Daoy (cell line): ENCODE measurements around the gene LRRC45. TPM values are rescaled to one million over a fixed set of nuclear protein-coding genes. Genes with fewer than 3 reads are reported as not detected.

Source experiments
- DNase-seq: peaks from one replicate; pipeline ENCODE4 v3.0.0-alpha.2; 2015; ENCODE audit warnings: low read depth
- total RNA-seq: library from RNA; depleted of rRNA; stranded (reverse); fragments of >200 nt; shearing (Covaris generic); gene quantifications from 2 replicates; pipeline ENCODE4 v1.2.3, GENCODE V29; 2014; rRNA removed

LRRC45 gene
- total RNA-seq: 23.2 and 26.5 TPM in 2 replicates

DNA sequence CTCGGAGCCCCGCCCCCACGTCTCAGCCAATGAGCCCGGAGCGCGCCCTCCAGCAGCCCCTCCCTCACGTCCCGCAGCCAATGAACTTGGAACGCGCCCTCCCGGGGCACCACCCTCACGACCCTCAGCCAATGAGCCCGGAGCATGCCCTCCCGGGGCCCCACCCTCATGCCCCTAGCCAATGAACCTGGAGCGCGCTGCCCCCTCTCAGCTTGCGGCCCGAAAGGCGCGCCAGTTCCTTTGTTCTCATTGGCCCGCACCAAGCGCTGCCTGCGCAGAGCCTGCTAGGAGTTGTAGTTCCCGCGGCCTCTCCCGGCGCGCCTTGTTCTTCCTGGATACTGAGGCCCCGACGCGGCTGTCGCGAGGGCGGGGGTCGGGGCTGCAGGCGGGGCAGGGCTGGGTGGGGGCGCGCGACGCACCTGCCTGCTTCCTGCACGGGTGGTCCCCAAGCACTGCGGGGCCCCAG, at the start of gene LRRC45:
LRRC45 (plus strand) TSS at position 325 of the 466 bp plus-strand sequence. CDS start 339 bp downstream, outside the sequence.
- DNase-seq: peak; percentile 100

DNA sequence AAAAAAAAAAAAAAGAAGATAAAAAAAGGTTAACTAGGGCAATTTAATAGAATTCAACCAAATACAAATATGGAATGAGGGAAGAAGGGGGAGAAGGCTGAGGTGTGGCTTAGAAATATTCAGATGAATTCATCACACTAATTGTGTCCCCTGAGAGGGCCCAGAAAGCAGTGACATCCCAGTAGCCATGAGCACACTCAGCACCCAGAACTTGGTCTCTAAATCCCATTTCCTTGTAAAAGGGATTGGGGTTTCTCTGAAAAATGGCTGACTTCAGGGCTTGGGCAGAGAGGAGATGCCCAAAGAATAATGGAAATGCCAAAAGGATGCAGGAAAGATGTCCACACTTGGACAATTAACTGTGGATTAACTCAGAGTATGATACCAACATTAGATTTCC, 49.7 kb upstream of the LRRC45 start:
- DNase-seq: no peak

- peak; percentile 49 for DNase-seq
Observed at GRCh38 chr17:81976332-81977210, 46.5 kb upstream of the LRRC45 start.

DNA sequence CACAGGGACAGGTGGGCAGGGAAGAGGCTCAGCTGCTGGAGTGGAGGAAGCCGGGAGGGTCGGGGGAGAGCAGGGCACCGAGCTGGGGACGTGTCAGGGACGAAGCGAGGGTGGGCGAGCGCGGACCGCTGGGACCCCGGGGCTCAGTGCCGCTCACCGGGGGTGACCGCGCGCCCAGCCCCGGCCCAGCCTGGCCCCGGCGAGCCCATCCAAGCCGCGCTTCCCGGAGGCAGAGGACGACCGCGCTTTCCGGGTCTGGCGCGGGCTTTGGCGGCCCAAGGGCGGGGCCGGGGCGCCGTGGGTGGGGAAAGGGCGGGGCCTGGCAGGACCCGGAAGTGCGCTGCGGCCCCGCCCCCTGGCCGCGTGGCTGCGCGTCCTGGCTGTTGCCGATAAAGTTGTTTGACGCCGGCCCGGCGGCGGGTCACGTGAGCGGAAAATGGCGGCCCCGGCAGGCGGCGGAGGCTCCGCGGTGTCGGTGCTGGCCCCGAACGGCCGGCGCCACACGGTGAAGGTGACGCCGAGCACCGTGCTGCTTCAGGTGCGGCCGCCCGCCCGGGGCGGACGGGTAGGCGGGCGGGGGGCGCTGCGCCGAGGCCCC, 45.8 kb upstream of the LRRC45 start, which contains the start of gene ASPSCR1:
ASPSCR1 (plus strand) TSS at position 419 of the 598 bp plus-strand sequence; CDS start at position 437, 18 bp downstream.
- DNase-seq: peak; percentile 95

GRCh38 chr17:81978524-81979298, 44.4 kb upstream of the LRRC45 start:
- DNase-seq: no peak

DNA sequence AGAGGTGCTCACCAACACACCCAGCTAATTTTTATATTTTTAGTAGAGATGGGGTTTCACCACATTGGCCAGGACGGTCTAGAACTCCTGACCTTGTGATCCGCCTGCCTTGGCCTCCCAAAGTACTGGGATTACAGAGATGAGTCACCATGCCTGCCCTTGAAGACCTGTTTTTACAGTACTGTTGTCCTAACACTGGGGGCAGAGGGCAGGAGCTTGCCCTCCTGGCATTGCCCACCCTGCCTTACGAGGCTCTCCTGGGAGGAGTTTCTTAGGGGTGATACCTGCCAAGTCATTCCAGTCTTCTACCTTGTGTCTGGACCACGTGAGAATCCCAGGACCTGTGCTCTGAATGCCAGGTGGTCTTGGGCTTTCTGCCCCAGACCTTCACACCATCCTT, 43.0 kb upstream of the LRRC45 start:
- no peak for DNase-seq

DNA sequence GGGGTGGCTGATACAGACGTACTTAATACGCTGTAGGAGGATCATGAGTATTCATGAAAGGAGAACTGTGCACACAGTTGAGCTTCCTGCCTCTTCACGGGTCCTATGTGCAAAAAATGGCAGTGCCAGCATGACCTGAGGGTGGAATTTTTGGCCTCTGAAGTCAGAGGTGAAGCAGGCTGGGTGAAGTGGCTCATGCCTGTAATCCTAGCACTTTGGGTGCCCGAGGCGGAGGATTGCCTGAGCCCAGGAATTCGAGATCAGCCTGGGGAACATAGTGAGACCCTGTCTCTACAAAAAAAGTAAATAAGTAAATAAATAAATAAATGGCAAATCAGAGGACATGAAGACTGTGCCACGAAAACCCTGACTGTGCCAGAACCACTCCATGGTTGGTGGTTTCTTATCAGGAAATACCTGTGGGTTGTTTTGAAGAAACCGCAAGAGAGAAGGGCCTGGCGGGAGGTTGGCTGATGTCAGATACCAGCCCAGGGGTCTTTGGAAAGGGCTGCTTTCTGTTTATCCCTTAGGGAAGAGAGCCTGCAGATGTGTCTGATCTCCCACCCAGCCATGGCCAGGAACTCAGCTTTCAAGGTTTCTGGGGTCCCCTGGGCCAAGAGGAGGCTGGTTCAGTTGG, 42.3 kb upstream of the LRRC45 start:
- DNase-seq: peak; percentile 82

GRCh38 chr17:81981511-81981910, 41.6 kb upstream of the LRRC45 start:
- DNase-seq: peak; percentile 62

DNA sequence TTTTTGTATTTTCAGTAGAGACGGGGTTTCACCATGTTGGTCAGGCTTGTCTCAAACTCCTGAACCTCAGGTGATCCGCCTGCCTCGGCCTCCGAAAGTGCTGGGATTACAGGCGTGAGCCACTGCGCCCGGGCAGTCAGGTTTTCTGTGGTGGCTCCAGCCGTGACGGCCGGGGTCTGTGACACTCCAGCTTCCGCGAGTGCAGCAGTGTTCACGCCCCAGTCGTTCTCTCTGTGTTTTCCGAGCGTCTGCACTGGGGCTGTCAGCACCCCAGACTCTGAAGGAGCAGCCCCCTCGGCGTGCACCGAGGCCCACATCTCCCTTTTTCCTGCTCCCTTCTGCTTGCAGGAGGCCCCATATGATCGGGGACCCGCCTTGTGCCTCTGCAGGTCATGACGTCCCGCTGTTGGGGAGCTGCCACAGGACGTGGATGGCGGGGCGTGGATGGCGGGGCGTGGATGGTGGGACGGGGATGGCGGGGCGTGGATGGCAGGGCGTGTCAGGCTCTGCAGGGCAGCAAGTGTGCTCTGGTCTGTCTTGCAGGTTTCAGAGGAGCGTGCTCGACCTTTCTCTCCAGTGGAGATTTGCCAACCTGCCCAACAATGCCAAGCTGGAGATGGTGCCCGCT, 40.0 kb upstream of the LRRC45 start:
- DNase-seq: no peak

DNA sequence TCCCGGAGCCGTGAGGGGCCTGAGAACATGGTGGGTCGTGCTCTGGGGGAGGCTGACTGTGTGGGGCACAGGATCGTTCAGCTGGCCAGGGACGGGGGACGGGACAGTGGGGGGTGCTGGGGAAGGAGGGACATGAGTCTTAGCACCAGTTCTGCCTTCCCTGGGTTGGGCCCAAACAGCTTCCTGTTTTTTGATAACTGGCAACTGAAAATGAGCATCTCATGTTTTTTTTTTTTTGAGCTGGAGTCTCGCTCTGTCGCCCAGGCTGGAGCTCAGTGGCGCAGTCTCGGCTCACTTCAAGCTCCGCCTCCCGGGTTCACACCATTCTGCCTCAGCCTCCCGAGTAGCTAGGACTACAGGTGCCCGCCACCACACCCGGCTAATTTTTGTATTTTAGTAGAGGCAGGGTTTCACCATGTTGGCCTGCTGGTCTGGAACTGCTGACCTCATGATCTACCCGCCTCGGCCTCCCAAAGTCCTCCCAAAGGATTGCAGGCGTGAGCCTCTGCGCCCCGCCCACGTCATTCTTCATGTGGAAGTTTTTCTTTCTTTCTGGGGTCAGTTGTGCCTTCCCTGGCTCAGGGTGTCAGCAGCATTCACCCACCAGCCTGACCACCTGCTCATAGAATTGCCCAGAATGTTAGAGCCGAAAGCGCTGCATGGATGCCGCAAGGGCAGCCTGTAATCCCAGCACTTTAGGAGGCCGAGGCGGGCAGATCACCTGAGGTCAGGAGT, 39.3 kb upstream of the LRRC45 start:
- DNase-seq: no peak

GRCh38 chr17:81984773-81985410, 38.2 kb upstream of the LRRC45 start:
- DNase-seq: no peak

DNA sequence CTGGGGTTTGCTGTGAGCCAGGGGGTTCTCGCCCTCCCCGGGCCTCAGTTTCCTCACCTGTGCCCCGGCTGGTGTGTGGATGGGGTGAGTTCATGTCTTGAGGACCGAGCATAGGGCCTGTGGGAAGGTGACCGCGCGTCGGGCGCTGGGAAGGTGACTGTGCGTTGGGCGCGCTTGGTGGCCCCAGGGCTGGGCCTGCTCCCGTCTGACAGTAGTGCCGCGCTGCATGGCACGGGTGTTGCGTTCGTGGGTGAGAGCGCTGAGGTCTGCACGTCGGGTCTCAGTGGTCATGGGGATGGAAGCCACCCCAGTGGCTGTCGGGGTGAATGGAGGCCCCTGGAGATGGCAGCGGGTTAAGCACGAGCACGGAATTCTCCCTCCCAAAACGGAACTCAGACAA, 36.5 kb upstream of the LRRC45 start:
- DNase-seq: no peak

DNA sequence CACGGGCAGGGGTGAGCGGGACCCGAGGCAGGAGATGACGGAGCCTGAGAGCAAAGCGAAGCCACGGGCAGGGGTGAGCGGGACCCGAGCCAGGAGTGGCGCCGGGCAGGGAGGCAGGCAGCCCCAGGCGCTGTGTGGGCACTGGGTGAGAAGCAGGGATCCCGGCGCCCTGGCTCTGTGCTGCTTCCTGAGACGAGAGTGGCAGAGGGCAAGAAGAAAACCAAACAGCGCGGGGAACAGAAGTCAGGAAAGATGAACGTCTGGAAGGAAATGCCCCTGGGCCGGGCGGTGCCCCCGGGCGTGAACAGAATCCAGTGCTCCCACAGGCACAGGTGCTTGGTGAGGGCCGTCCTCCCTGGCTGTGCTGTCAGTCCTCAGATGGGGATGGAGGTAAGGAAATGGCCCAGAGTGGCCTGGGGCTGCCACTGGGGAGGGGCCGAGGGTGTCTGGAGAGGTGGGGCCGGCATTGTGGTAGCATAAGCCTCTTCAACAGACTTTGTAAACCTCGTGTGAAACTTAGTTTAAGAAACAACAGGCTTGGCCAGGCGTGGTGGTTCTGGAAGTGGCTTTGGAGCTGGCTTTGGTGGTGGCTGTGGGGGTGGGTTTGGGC, 35.8 kb upstream of the LRRC45 start:
- DNase-seq: no peak

DNA sequence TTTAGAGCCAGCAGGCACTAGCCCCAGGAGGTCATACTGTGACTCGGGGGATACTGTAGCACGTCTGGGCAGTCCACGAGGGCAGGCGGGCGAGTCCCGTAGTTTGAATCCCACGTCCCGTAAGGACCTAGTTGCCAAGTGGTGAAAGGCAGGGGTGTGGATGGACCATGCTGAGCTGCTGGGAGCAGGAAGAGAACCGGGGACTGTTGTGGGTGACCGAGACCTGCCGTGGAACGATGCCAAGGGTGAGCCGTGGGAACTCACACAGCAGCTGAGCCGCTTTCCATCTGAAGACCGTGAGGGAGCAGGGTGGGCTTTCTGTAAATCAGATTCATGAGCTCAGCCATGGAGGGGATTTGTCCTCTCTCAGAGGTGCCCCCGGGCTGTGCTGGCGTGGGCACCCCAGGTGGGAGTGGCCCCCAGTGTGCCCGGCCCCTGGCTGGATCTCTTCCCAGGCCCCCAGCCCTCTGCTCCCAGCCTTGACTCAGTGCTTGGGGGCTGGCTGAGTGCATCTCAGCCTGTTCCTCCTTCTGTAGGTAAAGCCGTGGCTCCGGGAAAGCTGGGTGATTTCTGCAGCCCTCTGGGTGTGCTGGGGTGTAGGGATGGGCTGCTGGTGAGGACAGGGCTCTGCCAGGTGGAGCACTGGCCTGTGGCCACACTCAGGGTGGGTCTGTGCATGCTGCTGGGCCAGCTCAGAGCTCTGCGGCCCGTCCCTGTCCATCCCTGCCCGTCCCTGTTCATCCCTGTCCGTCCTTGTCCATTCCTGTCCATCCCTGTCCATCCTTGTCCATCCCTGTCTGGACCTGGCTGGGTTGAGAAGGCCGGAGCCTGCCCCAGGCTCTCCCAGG, 32.0 kb upstream of the LRRC45 start:
- no peak for DNase-seq

DNA sequence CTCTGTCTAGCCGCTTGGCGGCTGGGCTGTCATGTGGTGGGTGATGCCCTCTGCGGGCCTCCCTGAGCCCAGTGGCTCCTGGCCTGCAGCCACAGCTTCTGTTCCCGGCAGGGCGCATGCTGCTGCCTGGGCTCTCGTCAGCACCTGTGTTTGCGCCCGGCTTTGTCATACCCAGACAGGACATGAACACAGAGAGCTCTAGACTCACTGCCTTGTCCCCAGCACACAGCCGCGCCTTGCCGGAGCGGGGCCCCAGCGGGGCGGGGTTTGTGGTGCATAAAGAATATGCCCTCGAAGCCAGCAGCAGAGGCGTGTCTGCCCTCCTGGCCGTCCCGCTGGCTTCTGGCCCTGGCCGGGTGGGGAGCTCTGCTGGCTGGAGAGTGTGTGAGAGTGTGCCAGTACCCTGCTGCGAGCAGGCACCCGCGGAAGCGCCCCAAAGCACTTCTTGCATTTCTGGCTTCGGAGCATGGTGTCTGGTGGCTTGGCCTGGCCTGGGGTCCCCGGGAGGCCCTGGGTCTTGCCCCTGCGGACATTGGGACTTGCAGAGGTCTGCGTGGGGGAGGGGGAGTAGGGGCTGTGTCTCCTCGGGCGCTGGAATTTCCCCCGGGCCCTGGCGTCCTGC, 31.3 kb upstream of the LRRC45 start:
- DNase-seq: peak; percentile 75

- DNase-seq: no peak
Observed at GRCh38 chr17:81992306-81993102, 30.6 kb upstream of the LRRC45 start.
